GM23338 (cell line): Measurements from ENCODE around the gene ZNF585A. TPM values are rescaled to one million over a fixed set of nuclear protein-coding genes. Genes with fewer than 3 reads are reported as not detected.

Experiments used
- ATAC-seq: fragments of 200-7000 bp; cut with Tn5 transposase; 3 replicates; pipeline ENCODE4 v1.9.1; 2020
- DNase-seq: peaks from one replicate; pipeline ENCODE4 v3.0.0-alpha.2; 2015; ENCODE audit warnings: low spot score
- H2AFZ ChIP-seq: fragments of 200-600 bp; sonication (generic); 2 replicates; pipeline ENCODE4 v1.8.0; 2016; ENCODE audit warnings: antibody characterized with exemption, mild to moderate bottlenecking, moderate library complexity
- H3F3A ChIP-seq: fragments of 200-600 bp; sonication (generic); replicated peaks from 2 replicates; pipeline ENCODE4 v1.8.0; 2017; ENCODE audit warnings: antibody characterized with exemption, mixed run types, low read depth
- H3K27ac ChIP-seq: fragments of 200-600 bp; sonication (generic); 2 replicates; pipeline ENCODE4 v1.6.1; 2016; ENCODE audit warnings: low read depth
- H3K27me3 ChIP-seq: fragments of 200-600 bp; sonication (generic); 2 replicates; pipeline ENCODE4 v1.8.0; 2016; ENCODE audit warnings: mild to moderate bottlenecking, mixed run types, moderate library complexity; ENCODE audit not compliant: insufficient read depth
- H3K36me3 ChIP-seq: fragments of 200-600 bp; sonication (generic); 2 replicates; pipeline ENCODE4 v1.8.0; 2016; ENCODE audit warnings: mild to moderate bottlenecking; ENCODE audit not compliant: insufficient read depth
- H3K4me1 ChIP-seq: fragments of 200-600 bp; sonication (generic); 2 replicates; pipeline ENCODE4 v1.8.0; 2016; ENCODE audit warnings: mild to moderate bottlenecking, moderate library complexity; ENCODE audit not compliant: insufficient read depth
- H3K4me2 ChIP-seq: fragments of 200-600 bp; sonication (generic); 2 replicates; pipeline ENCODE4 v1.7.1; 2017; ENCODE audit warnings: mixed run types
- H3K4me3 ChIP-seq: fragments of 200-600 bp; sonication (generic); 2 replicates; pipeline ENCODE4 v1.6.1; 2016; ENCODE audit warnings: mixed run types
- H3K79me2 ChIP-seq: fragments of 200-600 bp; sonication (generic); replicated peaks from 2 replicates; pipeline ENCODE4 v1.8.0; 2017; ENCODE audit warnings: mild to moderate bottlenecking; ENCODE audit not compliant: insufficient read depth
- H3K9me2 ChIP-seq: fragments of 200-600 bp; sonication (generic); 2 replicates; pipeline ENCODE4 v1.8.0; 2017; ENCODE audit not compliant: insufficient read depth
- H4K20me1 ChIP-seq: fragments of 200-600 bp; sonication (generic); replicated peaks from 2 replicates; pipeline ENCODE4 v1.8.0; 2017; ENCODE audit warnings: mild to moderate bottlenecking; ENCODE audit not compliant: insufficient read depth
- H3K27ac Mint-ChIP-seq: 2 replicates; pipeline ENCODE4 v1.8.0; 2020; ENCODE audit warnings: inconsistent platforms, mild to moderate bottlenecking, moderate library complexity, mixed read lengths
- H3K27me3 Mint-ChIP-seq: 3 replicates; pipeline ENCODE4 v1.8.0; 2022; ENCODE audit warnings: low read depth, mild to moderate bottlenecking, moderate library complexity, mixed read lengths, inconsistent platforms; ENCODE audit not compliant: insufficient read depth, poor library complexity
- H3K36me3 Mint-ChIP-seq: 3 replicates; pipeline ENCODE4 v1.8.0; 2021; ENCODE audit warnings: low read depth, mild to moderate bottlenecking, inconsistent platforms, moderate library complexity, mixed read lengths
- H3K4me1 Mint-ChIP-seq: 3 replicates; pipeline ENCODE4 v1.8.0; 2020; ENCODE audit warnings: mild to moderate bottlenecking, inconsistent platforms, mixed read lengths
- H3K4me3 Mint-ChIP-seq: 3 replicates; pipeline ENCODE4 v1.8.0; 2021; ENCODE audit warnings: moderate library complexity, mild to moderate bottlenecking, inconsistent platforms, mixed read lengths
- H3K9me3 Mint-ChIP-seq: 3 replicates; pipeline ENCODE4 v1.8.0; 2020; ENCODE audit warnings: moderate library complexity, mild to moderate bottlenecking, inconsistent platforms, mixed read lengths
- CREB1 ChIP-seq: fragments of 250-450 bp; sonication (Bioruptor Pico); IDR thresholded peaks from 2 replicates; pipeline ENCODE4 v1.5.0; 2020; ENCODE audit warnings: low read depth, mild to moderate bottlenecking, moderate library complexity
- EZH2 ChIP-seq: fragments of 200-600 bp; sonication (generic); IDR thresholded peaks from one replicate; pipeline ENCODE4 v1.8.0; 2017; ENCODE audit warnings: antibody characterized with exemption, mild to moderate bottlenecking, low read depth; ENCODE audit not compliant: unreplicated experiment
- EZH2phosphoT487 ChIP-seq: fragments of 200-600 bp; sonication (generic); IDR thresholded peaks from one replicate; pipeline ENCODE4 v1.8.1; 2018; ENCODE audit warnings: antibody characterized with exemption; ENCODE audit not compliant: unreplicated experiment
- JUNB ChIP-seq: IDR thresholded peaks from one replicate; pipeline ENCODE4 v1.6.1; 2016; ENCODE audit warnings: antibody characterized with exemption; ENCODE audit not compliant: unreplicated experiment
- NANOG ChIP-seq: IDR thresholded peaks from 2 replicates; pipeline ENCODE4 v1.6.1; 2016; ENCODE audit warnings: antibody characterized with exemption, borderline replicate concordance
- POLR2AphosphoS5 ChIP-seq: IDR thresholded peaks from 2 replicates; pipeline ENCODE4 v1.6.1; 2016; ENCODE audit warnings: antibody characterized with exemption, low read depth
- STAT1 ChIP-seq: IDR thresholded peaks from one replicate; pipeline ENCODE4 v1.6.1; 2016; ENCODE audit warnings: antibody characterized with exemption; ENCODE audit not compliant: unreplicated experiment
- ZNF114 ChIP-seq: fragments of 250-450 bp; sonication (Bioruptor Pico); IDR thresholded peaks from 2 replicates; pipeline ENCODE4 v1.5.0; 2020; ENCODE audit warnings: mild to moderate bottlenecking, moderate library complexity
- ZNF331 ChIP-seq: fragments of 250-450 bp; sonication (Bioruptor Pico); IDR thresholded peaks from 2 replicates; pipeline ENCODE4 v1.5.0; 2020; ENCODE audit warnings: low read depth, mild to moderate bottlenecking, moderate library complexity
- polyA plus RNA-seq: library from polyadenylated mRNA; unstranded; fragments of >200 nt; fragmentation: Nextera tagmentation; extraction: Ambion mirVana; gene quantifications from 2 replicates; pipeline ENCODE4 v1.2.1, GENCODE V29; 2016
- total RNA-seq: library from RNA; depleted of rRNA; stranded (reverse); fragments of >200 nt; shearing (Covaris generic); gene quantifications from 2 replicates; pipeline ENCODE4 v1.2.3, GENCODE V29; 2014
- TF ChIP-seq, protein P1 (sequence below), 2 experiments: fragments of 200-600 bp in 1 of 2; sonication (generic) in 1 of 2; conservative IDR thresholded peaks; 2 replicates each; pipeline versions ENCODE4 v1.5.1 to v1.6.1; 2016 to 2017; ENCODE audit warnings: antibody characterized with exemption in 2 of 2, low read depth in 2 of 2, mild to moderate bottlenecking in 2 of 2, moderate library complexity in 1 of 2
- TF ChIP-seq, protein P2 (sequence below): IDR thresholded peaks from one replicate; pipeline ENCODE4 v1.6.1; 2018; ENCODE audit warnings: antibody characterized with exemption; ENCODE audit not compliant: unreplicated experiment
- TF ChIP-seq, protein P3 (sequence below): IDR thresholded peaks from 2 replicates; pipeline ENCODE4 v1.6.1; 2016; ENCODE audit warnings: antibody characterized with exemption

ZNF585A gene
- total and polyA plus RNA-seq, 2 experiments from 2014 or later, result 9.8 to 36.5 TPM

DNA sequence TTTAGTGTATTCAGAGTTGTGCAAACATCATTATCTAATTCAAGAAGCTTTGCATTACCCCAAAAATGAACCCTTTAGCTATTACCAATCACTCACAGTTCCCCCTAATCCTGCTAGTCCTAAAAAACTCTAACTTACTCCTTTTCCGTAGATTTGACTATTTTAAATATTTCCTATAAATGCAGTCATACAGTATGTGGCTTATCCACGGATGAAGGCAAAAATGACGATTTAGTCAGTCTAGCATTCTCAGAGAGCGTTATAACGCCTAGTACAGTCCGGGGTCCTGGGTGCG lies 44.9 kb upstream of the ZNF585A start:
- ATAC-seq, result no peak
- peak overlapping the region; percentile 93 for H3K4me3 Mint-ChIP-seq
- peaks cover 22% of the 10 kb centered on the region for H3K9me3 Mint-ChIP-seq
- TF ChIP-seq, protein P1, sequence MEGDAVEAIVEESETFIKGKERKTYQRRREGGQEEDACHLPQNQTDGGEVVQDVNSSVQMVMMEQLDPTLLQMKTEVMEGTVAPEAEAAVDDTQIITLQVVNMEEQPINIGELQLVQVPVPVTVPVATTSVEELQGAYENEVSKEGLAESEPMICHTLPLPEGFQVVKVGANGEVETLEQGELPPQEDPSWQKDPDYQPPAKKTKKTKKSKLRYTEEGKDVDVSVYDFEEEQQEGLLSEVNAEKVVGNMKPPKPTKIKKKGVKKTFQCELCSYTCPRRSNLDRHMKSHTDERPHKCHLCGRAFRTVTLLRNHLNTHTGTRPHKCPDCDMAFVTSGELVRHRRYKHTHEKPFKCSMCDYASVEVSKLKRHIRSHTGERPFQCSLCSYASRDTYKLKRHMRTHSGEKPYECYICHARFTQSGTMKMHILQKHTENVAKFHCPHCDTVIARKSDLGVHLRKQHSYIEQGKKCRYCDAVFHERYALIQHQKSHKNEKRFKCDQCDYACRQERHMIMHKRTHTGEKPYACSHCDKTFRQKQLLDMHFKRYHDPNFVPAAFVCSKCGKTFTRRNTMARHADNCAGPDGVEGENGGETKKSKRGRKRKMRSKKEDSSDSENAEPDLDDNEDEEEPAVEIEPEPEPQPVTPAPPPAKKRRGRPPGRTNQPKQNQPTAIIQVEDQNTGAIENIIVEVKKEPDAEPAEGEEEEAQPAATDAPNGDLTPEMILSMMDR (conservative IDR thresholded peaks at IDR 0.05; ENCODE audit: low read depth in 2 of 2), result no peak
- TF ChIP-seq NANOG (no peak), ZNF331 (CRISPR knock-in tag) (no peak), JUNB (no peak), EZH2 (no peak), POLR2AphosphoS5 (peak; percentile 35; the same call in 1 of the 2 replicates)
- TF ChIP-seq, protein P2, sequence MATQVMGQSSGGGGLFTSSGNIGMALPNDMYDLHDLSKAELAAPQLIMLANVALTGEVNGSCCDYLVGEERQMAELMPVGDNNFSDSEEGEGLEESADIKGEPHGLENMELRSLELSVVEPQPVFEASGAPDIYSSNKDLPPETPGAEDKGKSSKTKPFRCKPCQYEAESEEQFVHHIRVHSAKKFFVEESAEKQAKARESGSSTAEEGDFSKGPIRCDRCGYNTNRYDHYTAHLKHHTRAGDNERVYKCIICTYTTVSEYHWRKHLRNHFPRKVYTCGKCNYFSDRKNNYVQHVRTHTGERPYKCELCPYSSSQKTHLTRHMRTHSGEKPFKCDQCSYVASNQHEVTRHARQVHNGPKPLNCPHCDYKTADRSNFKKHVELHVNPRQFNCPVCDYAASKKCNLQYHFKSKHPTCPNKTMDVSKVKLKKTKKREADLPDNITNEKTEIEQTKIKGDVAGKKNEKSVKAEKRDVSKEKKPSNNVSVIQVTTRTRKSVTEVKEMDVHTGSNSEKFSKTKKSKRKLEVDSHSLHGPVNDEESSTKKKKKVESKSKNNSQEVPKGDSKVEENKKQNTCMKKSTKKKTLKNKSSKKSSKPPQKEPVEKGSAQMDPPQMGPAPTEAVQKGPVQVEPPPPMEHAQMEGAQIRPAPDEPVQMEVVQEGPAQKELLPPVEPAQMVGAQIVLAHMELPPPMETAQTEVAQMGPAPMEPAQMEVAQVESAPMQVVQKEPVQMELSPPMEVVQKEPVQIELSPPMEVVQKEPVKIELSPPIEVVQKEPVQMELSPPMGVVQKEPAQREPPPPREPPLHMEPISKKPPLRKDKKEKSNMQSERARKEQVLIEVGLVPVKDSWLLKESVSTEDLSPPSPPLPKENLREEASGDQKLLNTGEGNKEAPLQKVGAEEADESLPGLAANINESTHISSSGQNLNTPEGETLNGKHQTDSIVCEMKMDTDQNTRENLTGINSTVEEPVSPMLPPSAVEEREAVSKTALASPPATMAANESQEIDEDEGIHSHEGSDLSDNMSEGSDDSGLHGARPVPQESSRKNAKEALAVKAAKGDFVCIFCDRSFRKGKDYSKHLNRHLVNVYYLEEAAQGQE, result no peak
- H4K20me1 ChIP-seq, result no peaks in the 10 kb centered on the region
- no peaks in the 10 kb centered on the region for H3K4me1 ChIP-seq
- H3K27me3 Mint-ChIP-seq, result peaks cover 6% of the 10 kb centered on the region
- no peak overlapping the region for H3K27ac Mint-ChIP-seq
- H3K4me3 ChIP-seq, result peak overlapping the region; percentile 65
- peaks cover 23% of the 10 kb centered on the region for H3K79me2 ChIP-seq
- no peak for DNase-seq
- H3F3A ChIP-seq, result no peaks in the 10 kb centered on the region
- peak overlapping the region; percentile 53; the same call in 1 of the 2 replicates for H2AFZ ChIP-seq
- no peak overlapping the region for H3K27ac ChIP-seq
- peaks cover 19% of the 10 kb centered on the region for H3K36me3 Mint-ChIP-seq
- peaks cover 8% of the 10 kb centered on the region for H3K4me1 Mint-ChIP-seq
- H3K27me3 ChIP-seq, result no peaks in the 10 kb centered on the region
- H3K36me3 ChIP-seq, result no peaks in the 10 kb centered on the region
- H3K9me2 ChIP-seq, result no peaks in the 10 kb centered on the region
- H3K4me2 ChIP-seq, result peak overlapping the region; percentile 86

DNA sequence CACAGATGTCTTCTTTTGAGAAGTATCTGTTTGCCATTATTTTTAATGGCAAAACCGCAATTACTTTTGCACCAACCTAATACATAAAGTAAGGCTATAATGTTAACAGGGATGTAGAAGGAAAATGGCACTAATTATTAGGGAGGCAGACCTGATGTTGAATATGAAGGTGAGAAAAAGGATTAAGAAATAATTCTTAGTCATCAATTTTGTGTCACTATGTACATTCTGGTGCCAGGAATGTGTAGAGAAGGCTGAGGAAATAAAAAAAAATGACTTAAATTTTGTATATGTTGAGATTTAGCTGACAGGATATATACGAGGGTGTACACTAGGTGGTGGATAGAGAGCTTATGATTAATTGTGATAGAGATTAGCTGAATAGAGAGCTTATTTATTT lies 25.3 kb upstream of the ZNF585A start:
- Mint-ChIP-seq H3K9me3 (peaks cover 44% of the 10 kb centered on the region), H3K4me1 (no peaks in the 10 kb centered on the region), H3K4me3 (no peak overlapping the region), H3K27me3 (peaks cover 1% of the 10 kb centered on the region), H3K36me3 (peaks cover 70% of the 10 kb centered on the region), H3K27ac (no peak overlapping the region)
- H3K27ac ChIP-seq, result no peak overlapping the region
- no peaks in the 10 kb centered on the region for H3K4me1 ChIP-seq
- no peaks in the 10 kb centered on the region; the same call in 1 of the 2 replicates for H4K20me1 ChIP-seq
- H2AFZ ChIP-seq, result no peak overlapping the region
- DNase-seq (no peak), ATAC-seq (no peak)
- no peaks in the 10 kb centered on the region for H3K36me3 ChIP-seq
- no peak overlapping the region for H3K4me2 ChIP-seq
- no peaks in the 10 kb centered on the region for H3K9me2 ChIP-seq
- H3K27me3 ChIP-seq, result no peaks in the 10 kb centered on the region
- no peaks in the 10 kb centered on the region for H3F3A ChIP-seq
- no peaks in the 10 kb centered on the region for H3K79me2 ChIP-seq
- H3K4me3 ChIP-seq, result no peak overlapping the region
- TF ChIP-seq NANOG, result no peak
- no peak for TF ChIP-seq JUNB
- no peak for TF ChIP-seq CREB1 (CRISPR knock-in tag)
- no peak for TF ChIP-seq ZNF114 (CRISPR knock-in tag)
- no peak for TF ChIP-seq ZNF331 (CRISPR knock-in tag)
- no peak for TF ChIP-seq EZH2
- TF ChIP-seq, protein P1 (conservative IDR thresholded peaks at IDR 0.05; ENCODE audit: low read depth in 2 of 2), result no peak
- no peak for TF ChIP-seq EZH2phosphoT487
- TF ChIP-seq, protein P2, result no peak
- TF ChIP-seq STAT1, result no peak
- TF ChIP-seq, protein P3, sequence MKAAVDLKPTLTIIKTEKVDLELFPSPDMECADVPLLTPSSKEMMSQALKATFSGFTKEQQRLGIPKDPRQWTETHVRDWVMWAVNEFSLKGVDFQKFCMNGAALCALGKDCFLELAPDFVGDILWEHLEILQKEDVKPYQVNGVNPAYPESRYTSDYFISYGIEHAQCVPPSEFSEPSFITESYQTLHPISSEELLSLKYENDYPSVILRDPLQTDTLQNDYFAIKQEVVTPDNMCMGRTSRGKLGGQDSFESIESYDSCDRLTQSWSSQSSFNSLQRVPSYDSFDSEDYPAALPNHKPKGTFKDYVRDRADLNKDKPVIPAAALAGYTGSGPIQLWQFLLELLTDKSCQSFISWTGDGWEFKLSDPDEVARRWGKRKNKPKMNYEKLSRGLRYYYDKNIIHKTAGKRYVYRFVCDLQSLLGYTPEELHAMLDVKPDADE, result no peak
